ENCODE measurements around the gene HOXB8.

DNA sequence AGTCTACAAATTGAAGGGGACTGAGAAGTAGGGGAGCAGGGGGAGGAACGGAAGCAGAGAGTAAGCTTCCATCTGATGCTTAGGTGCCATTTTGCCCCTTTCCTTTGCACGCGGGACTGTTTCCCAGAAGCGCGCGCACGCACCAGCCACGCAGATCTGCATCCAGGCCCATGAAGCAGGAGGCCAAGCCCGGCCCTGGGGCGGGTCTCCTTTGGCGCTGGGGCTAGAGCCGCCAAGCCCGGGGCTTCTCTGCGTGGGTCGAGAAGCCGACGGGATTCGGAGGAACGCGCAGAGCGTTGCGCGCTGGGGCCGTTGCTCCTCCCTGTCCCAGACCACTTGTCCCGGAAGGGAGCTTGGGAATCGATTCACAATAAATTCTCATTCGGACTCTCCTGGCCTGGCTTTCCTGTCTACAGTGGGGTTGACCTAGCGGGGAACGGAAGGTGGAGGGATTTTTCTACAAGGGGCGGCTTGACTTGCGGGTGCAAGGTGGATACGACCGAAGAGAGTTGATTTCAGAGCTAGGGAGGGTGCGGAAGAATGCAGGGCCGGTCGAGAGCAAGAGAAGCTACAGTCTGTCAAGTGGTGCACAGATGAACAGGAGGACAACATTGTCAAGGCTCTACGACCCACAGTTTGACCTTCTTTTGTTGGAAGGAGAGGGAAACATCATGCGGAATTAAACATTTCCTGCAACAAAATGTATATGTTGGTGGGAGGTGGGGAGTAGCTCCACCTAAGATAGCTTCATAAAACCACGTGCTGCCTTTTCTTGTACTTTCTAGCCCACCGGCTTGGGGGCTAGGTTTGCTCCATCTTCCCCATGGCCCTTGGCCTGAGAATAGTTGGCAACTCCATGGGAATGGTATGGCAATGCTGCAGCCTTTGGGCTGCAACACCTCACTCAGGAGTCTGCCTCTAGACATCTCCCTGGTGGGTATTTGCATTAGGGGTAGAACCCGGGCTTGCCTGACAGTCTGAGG lies 6.6 kb upstream of the HOXB8 start:
- TF ChIP-seq, protein P1, sequence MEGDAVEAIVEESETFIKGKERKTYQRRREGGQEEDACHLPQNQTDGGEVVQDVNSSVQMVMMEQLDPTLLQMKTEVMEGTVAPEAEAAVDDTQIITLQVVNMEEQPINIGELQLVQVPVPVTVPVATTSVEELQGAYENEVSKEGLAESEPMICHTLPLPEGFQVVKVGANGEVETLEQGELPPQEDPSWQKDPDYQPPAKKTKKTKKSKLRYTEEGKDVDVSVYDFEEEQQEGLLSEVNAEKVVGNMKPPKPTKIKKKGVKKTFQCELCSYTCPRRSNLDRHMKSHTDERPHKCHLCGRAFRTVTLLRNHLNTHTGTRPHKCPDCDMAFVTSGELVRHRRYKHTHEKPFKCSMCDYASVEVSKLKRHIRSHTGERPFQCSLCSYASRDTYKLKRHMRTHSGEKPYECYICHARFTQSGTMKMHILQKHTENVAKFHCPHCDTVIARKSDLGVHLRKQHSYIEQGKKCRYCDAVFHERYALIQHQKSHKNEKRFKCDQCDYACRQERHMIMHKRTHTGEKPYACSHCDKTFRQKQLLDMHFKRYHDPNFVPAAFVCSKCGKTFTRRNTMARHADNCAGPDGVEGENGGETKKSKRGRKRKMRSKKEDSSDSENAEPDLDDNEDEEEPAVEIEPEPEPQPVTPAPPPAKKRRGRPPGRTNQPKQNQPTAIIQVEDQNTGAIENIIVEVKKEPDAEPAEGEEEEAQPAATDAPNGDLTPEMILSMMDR (conservative IDR thresholded peaks at IDR 0.05 in 1 of 2, IDR thresholded peaks at IDR 0.05 in 1 of 2; ENCODE audit: low read depth in 1 of 2, low read length in 2 of 2): no peak
- TF ChIP-seq EZH2 (IDR thresholded peaks at IDR 0.05; ENCODE audit: low read length, missing control alignments): peak; percentile 91

All from fibroblast of lung (primary cell).